ENCODE measurements around the gene NR2E1.

DNA sequence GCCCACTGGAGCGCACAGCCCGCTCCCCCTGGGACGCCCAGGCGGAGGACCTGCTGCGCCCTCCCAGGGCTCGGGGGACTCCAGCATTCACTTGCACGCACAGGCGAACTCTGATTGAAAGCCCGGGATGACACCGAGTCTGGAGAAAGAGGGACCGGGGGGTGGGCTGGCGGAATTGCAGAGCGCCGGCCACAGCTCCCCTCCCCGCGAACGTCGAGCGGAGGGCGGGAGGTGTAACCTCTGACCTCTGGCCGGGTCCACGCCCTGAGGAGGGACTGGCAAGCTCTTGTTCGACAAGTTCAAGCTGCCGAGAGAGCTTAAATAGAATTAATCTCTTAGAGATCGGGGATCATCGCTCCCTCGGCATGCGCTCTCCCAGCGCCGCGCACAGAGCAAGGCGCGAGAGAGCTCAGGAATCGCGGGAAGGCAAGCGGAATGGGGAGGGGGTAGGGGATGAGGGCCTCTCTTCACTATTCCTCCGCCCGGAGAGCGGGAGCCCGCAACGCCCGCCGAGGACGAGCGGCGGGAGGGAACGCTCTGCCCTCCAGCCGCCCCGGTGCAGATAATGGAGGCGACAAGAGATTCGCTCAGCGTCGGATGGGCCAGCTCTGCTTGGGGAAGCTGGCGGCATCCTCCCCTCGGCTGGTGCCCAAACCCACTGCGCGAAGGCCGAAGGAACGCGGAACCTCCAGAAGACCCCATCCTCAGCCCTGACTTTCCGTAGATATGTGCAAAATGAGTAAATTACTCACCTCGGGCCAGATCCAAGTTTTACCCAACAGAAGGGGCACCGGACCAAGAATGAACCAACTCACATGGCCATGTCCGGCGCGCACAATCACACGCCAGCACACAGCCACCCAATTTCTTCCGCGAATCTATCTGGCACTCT, 761 bp upstream of the NR2E1 start:
- TF ChIP-seq, protein P1, sequence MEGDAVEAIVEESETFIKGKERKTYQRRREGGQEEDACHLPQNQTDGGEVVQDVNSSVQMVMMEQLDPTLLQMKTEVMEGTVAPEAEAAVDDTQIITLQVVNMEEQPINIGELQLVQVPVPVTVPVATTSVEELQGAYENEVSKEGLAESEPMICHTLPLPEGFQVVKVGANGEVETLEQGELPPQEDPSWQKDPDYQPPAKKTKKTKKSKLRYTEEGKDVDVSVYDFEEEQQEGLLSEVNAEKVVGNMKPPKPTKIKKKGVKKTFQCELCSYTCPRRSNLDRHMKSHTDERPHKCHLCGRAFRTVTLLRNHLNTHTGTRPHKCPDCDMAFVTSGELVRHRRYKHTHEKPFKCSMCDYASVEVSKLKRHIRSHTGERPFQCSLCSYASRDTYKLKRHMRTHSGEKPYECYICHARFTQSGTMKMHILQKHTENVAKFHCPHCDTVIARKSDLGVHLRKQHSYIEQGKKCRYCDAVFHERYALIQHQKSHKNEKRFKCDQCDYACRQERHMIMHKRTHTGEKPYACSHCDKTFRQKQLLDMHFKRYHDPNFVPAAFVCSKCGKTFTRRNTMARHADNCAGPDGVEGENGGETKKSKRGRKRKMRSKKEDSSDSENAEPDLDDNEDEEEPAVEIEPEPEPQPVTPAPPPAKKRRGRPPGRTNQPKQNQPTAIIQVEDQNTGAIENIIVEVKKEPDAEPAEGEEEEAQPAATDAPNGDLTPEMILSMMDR (IDR thresholded peaks at IDR 0.05; ENCODE audit: low read length): no peak
- no peak for TF ChIP-seq EZH2 (IDR thresholded peaks at IDR 0.05; ENCODE audit: borderline replicate concordance, low read length)

All from OCI-LY1 (cell line).